T-cell (primary cell): Measurements from ENCODE around the gene CCDC120. TPM values are rescaled to one million over a fixed set of nuclear protein-coding genes. Genes with fewer than 3 reads are reported as not detected.

Source experiments
- ATAC-seq, 4 experiments: fragments of 200-7000 bp in 3 of 4; fragments of 150-1000 bp in 1 of 4; cut with Tn5 transposase; replicated peaks in 1 of 4; 1 replicate in 3 of 4; 2 replicates in 1 of 4; pipeline ENCODE4 v1.10.0; 2021; ENCODE audit warnings: moderate library complexity in 3 of 4, mild to moderate bottlenecking in 2 of 4, moderate number of reproducible peaks in 1 of 4
- CTCF ChIA-PET, 2 donors: fragments of 300-600 bp; sonication (Branson Sonifier 250); formaldehyde crosslinking; loops; one replicate each; lab custom pipeline; 2022; ENCODE audit warnings: antibody characterized with exemption in 2 of 2; lab: Charles Lee
- POLR2A ChIA-PET, 2 donors: fragments of 300-600 bp; sonication (Branson Sonifier 250); formaldehyde crosslinking; loops; one replicate each; lab custom pipeline; 2022; ENCODE audit warnings: antibody characterized with exemption in 2 of 2; lab: Charles Lee
- DNase-seq, 35 experiments: peaks; one replicate each; pipeline versions ENCODE4 v3.0.0 to v3.0.0-alpha.2; 2013 to 2023
- H3K27ac ChIP-seq: one replicate; pipeline ENCODE4 v1.5.1; 2013; ENCODE audit warnings: low read length
- H3K27me3 ChIP-seq, 2 experiments: replicated peaks in 1 of 2; 1 replicate in 1 of 2; 2 replicates in 1 of 2; pipeline versions ENCODE4 v1.6.1 to v1.7.0; 2013; ENCODE audit warnings: low read length in 1 of 2, mixed read lengths in 1 of 2; ENCODE audit not compliant: control insufficient read depth in 2 of 2, insufficient read depth in 2 of 2; ENCODE audit errors: extremely low read depth in 1 of 2
- H3K36me3 ChIP-seq, 2 donors: 1 replicate in 1 of 2; 2 replicates in 1 of 2; pipeline versions ENCODE4 v1.6.1 to v1.7.0; 2013; ENCODE audit warnings: low read length in 1 of 2; ENCODE audit not compliant: control insufficient read depth in 2 of 2, insufficient read depth in 1 of 2; ENCODE audit errors: extremely low read depth in 1 of 2
- H3K4me1 ChIP-seq, 2 experiments: 1 replicate in 1 of 2; 2 replicates in 1 of 2; pipeline versions ENCODE4 v1.6.1 to v1.7.0; 2013; ENCODE audit warnings: low read length in 2 of 2, mixed read lengths in 1 of 2; ENCODE audit not compliant: insufficient read depth in 2 of 2, control insufficient read depth in 1 of 2; ENCODE audit errors: extremely low read depth in 1 of 2
- H3K4me3 ChIP-seq, 2 donors: 1 replicate in 1 of 2; 2 replicates in 1 of 2; pipeline versions ENCODE4 v1.5.1 to v1.7.0; 2013; ENCODE audit warnings: mild to moderate bottlenecking in 2 of 2, low read length in 1 of 2, moderate library complexity in 1 of 2; ENCODE audit not compliant: control insufficient read depth in 1 of 2; ENCODE audit errors: extremely low read depth in 1 of 2
- H3K9me3 ChIP-seq: 2 replicates; pipeline ENCODE4 v1.7.0; 2013
- H3K27ac Mint-ChIP-seq, 2 donors: one replicate each; pipeline ENCODE4 v1.8.0; 2020 to 2021; ENCODE audit warnings: mild to moderate bottlenecking in 2 of 2, mixed read lengths in 2 of 2
- H3K27me3 Mint-ChIP-seq, 2 donors: one replicate each; pipeline ENCODE4 v1.8.0; 2021 to 2022; ENCODE audit warnings: mixed read lengths in 2 of 2
- H3K36me3 Mint-ChIP-seq: one replicate; pipeline ENCODE4 v1.8.0; 2021; ENCODE audit warnings: mixed read lengths
- H3K4me1 Mint-ChIP-seq, 3 donors: one replicate each; pipeline ENCODE4 v1.8.0; 2020 to 2022; ENCODE audit warnings: mixed read lengths in 3 of 3, mild to moderate bottlenecking in 1 of 3
- H3K4me3 Mint-ChIP-seq, 3 donors: one replicate each; pipeline ENCODE4 v1.8.0; 2020 to 2022; ENCODE audit warnings: mild to moderate bottlenecking in 3 of 3, mixed read lengths in 3 of 3, moderate library complexity in 3 of 3
- H3K9me3 Mint-ChIP-seq, 3 donors: one replicate each; pipeline ENCODE4 v1.8.0; 2020 to 2022; ENCODE audit warnings: mixed read lengths in 3 of 3
- WGBS: methylation state at CpG from one replicate; pipeline ENCODE4 v1.1.5; 2013; ENCODE audit warnings: missing lambda C conversion rate; ENCODE audit not compliant: insufficient coverage; 5-methylcytosine and 5-hydroxymethylcytosine counted together
- total RNA-seq, 35 experiments: library from RNA in 6 of 35; stranded (reverse) in 6 of 35; fragments of 120-200 nt in 1 of 35; gene quantifications; one replicate each; pipeline versions ENCODE4 v1.2.1 to v1.2.4 and lab custom pipeline; 2013 to 2026

CCDC120 gene
- total RNA-seq, 5 donors from 2014 or later (not counting 1 experiment from before 2014, with no cell fraction given), result 8.5 to 14.9 (median 9.1) TPM

GRCh38 chrX:49064735-49065134 is 5.9 kb downstream of the CCDC120 start:
- CTCF ChIA-PET, result no interaction called here
- Mint-ChIP-seq H3K27me3 (no peaks in the 10 kb centered on the region), H3K4me1 (no peaks in the 10 kb centered on the region), H3K27ac (no peak overlapping the region), H3K4me3 (no peak overlapping the region), H3K9me3 (no peaks in the 10 kb centered on the region), H3K36me3 (peaks cover 3% of the 10 kb centered on the region)
- POLR2A ChIA-PET, result interaction anchor here in 1 of 2 donors (0.6 kb wide), 1 partner anchor 32 kb away, joined by 4 read pairs; no protein-coding TSS in a partner anchor
- ATAC-seq, result no peak
- H3K4me1 ChIP-seq, result no peaks in the 10 kb centered on the region
- DNase-seq, result no peak
- 85% methylated on average over 3 of the region's 8 CpGs for WGBS
- H3K27ac ChIP-seq, result no peak overlapping the region
- peaks cover 0 to 2% of the 10 kb centered on the region in 2 donors for H3K36me3 ChIP-seq
- no peaks in the 10 kb centered on the region for H3K27me3 ChIP-seq
- no peak overlapping the region for H3K4me3 ChIP-seq
- no peaks in the 10 kb centered on the region for H3K9me3 ChIP-seq

GRCh38 chrX:49066278-49066677 is 7.5 kb downstream of the CCDC120 start:
- no peaks in the 10 kb centered on the region for H3K27me3 Mint-ChIP-seq
- WGBS, result no CpG with 5 or more reads among the region's 2 CpGs
- no peaks in the 10 kb centered on the region for H3K9me3 ChIP-seq
- peaks cover 5% of the 10 kb centered on the region for H3K36me3 Mint-ChIP-seq
- peaks cover 0 to 2% of the 10 kb centered on the region in 2 donors for H3K36me3 ChIP-seq
- H3K4me1 ChIP-seq, result no peaks in the 10 kb centered on the region
- H3K4me3 ChIP-seq, result no peak overlapping the region
- ATAC-seq, result no peak
- ChIA-PET POLR2A (no interaction called here), CTCF (no interaction called here)
- DNase-seq, result no peak
- H3K4me1 Mint-ChIP-seq, result peaks cover 0 to 2% (median 0%) of the 10 kb centered on the region in 3 donors
- H3K4me3 Mint-ChIP-seq, result no peak overlapping the region
- H3K27ac ChIP-seq, result no peak overlapping the region
- no peaks in the 10 kb centered on the region for H3K9me3 Mint-ChIP-seq
- H3K27me3 ChIP-seq, result no peaks in the 10 kb centered on the region
- H3K27ac Mint-ChIP-seq, result no peak overlapping the region

- no CpG with 5 or more reads among the region's 9 CpGs for WGBS
- Mint-ChIP-seq H3K27ac (no peak overlapping the region), H3K4me3 (no peak overlapping the region), H3K9me3 (no peaks in the 10 kb centered on the region), H3K27me3 (no peaks in the 10 kb centered on the region), H3K36me3 (peaks cover 7% of the 10 kb centered on the region), H3K4me1 (peaks cover 0 to 4% (median 2%) of the 10 kb centered on the region in 3 donors)
- ChIA-PET POLR2A (no interaction called here), CTCF (no interaction called here)
- ATAC-seq, result no peak
- peaks cover 0 to 2% of the 10 kb centered on the region in 2 donors for H3K36me3 ChIP-seq
- H3K4me3 ChIP-seq, result no peak overlapping the region
- H3K9me3 ChIP-seq, result no peaks in the 10 kb centered on the region
- H3K27ac ChIP-seq, result no peak overlapping the region
- no peaks in the 10 kb centered on the region for H3K4me1 ChIP-seq
- H3K27me3 ChIP-seq, result no peaks in the 10 kb centered on the region
- no peak for DNase-seq
Measured at GRCh38 chrX:49066690-49067089, 7.9 kb downstream of the CCDC120 start.

- no peak for DNase-seq
- Histone ChIP-seq H3K4me1 (peaks cover 0 to 3% of the 10 kb centered on the region in 2 experiments), H3K36me3 (peaks cover 0 to 2% of the 10 kb centered on the region in 2 donors), H3K9me3 (no peaks in the 10 kb centered on the region), H3K4me3 (no peak overlapping the region), H3K27ac (no peak overlapping the region), H3K27me3 (no peaks in the 10 kb centered on the region)
- ChIA-PET CTCF (no interaction called here), POLR2A (no interaction called here)
- Mint-ChIP-seq H3K9me3 (no peaks in the 10 kb centered on the region), H3K36me3 (peaks cover 7% of the 10 kb centered on the region), H3K27ac (no peak overlapping the region), H3K4me3 (no peak overlapping the region), H3K4me1 (peaks cover 3 to 7% (median 5%) of the 10 kb centered on the region in 3 donors), H3K27me3 (no peaks in the 10 kb centered on the region)
- WGBS, result no CpG with 5 or more reads among the region's 41 CpGs
- no peak for ATAC-seq
Measured at GRCh38 chrX:49067285-49068120, 8.7 kb downstream of the CCDC120 start.

- H3K4me3 Mint-ChIP-seq, result no peak overlapping the region
- H3K27me3 Mint-ChIP-seq, result no peaks in the 10 kb centered on the region
- H3K27ac Mint-ChIP-seq, result no peak overlapping the region
- no peaks in the 10 kb centered on the region for H3K9me3 Mint-ChIP-seq
- no peak for ATAC-seq
- Histone ChIP-seq H3K27ac (no peak overlapping the region), H3K9me3 (no peaks in the 10 kb centered on the region), H3K4me1 (peaks cover 0 to 16% of the 10 kb centered on the region in 2 experiments), H3K4me3 (no peak overlapping the region), H3K27me3 (no peaks in the 10 kb centered on the region), H3K36me3 (no peaks in the 10 kb centered on the region)
- H3K4me1 Mint-ChIP-seq, result peaks cover 11 to 22% (median 18%) of the 10 kb centered on the region in 3 donors
- ChIA-PET CTCF (no interaction called here), POLR2A (no interaction called here)
- WGBS, result 100% methylated on average over 2 of the region's 11 CpGs
- peaks cover 7% of the 10 kb centered on the region for H3K36me3 Mint-ChIP-seq
- no peak for DNase-seq
Measured at GRCh38 chrX:49069038-49069437, 10.2 kb downstream of the CCDC120 start.

GRCh38 chrX:49070988-49071387 is 12.2 kb downstream of the CCDC120 start:
- Histone ChIP-seq H3K9me3 (no peaks in the 10 kb centered on the region), H3K27ac (no peak overlapping the region), H3K27me3 (no peaks in the 10 kb centered on the region), H3K4me3 (no peak overlapping the region), H3K4me1 (peaks cover 0 to 22% of the 10 kb centered on the region in 2 experiments), H3K36me3 (no peaks in the 10 kb centered on the region)
- Mint-ChIP-seq H3K4me1 (peaks cover 14 to 25% (median 18%) of the 10 kb centered on the region in 3 donors), H3K27ac (no peak overlapping the region), H3K27me3 (no peaks in the 10 kb centered on the region), H3K9me3 (no peaks in the 10 kb centered on the region), H3K36me3 (peaks cover 7% of the 10 kb centered on the region), H3K4me3 (no peak overlapping the region)
- ChIA-PET CTCF (interaction anchor here (0.6 kb wide), 3 partner anchors 43 to 84 kb away, joined by 3 to 4 read pairs (median 4); no protein-coding TSS in a partner anchor), POLR2A (no interaction called here)
- no peak for ATAC-seq
- WGBS, result 100% methylated on average over 1 of the region's 4 CpGs
- no peak for DNase-seq
